NAMALWA (cell line): Measurements from ENCODE around the gene RHBDL1.

ENCODE experiments used
- DNase-seq: peaks from one replicate; pipeline ENCODE4 v3.0.0-alpha.2; 2015; ENCODE audit warnings: low spot score

RHBDL1 gene

DNA sequence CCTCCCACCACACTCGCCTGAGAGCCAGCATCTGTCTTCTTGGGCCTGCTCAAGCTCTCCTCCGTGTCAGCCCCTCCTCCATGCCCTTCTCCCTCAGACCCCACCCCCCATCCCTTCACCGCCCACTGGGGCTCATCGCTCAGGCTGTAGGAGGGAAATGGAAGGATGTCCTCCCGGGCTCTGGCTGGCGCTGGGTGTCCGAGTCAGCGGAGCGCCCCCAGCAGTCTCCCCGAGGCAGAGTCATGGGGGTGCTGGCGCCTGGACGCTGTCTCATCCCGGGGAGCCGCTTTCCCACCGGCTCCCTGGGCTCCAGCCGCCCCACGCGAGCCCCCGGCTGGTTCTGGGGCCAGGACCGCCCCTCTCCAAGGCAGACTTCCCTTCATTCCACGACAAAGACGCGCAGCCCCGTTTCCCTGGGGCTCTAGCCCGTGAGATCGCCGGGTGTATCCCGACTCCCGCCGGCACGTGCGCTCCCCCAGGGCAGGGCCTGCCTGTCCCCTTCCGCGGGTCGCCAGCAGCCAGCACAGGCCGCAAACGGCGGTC is 45.0 kb downstream of the RHBDL1 start:
- peak; percentile 86 for DNase-seq

GRCh38 chr16:720990-721764 is 45.7 kb downstream of the RHBDL1 start, which contains the start of gene ANTKMT:
Gene ANTKMT, plus strand, starts transcription at chr16:721146. Its CDS starts 129 bp downstream, at chr16:721275.
- peak; percentile 94 for DNase-seq

GRCh38 chr16:721765-722540 is 46.5 kb downstream of the RHBDL1 start:
- DNase-seq, result no peak

DNA sequence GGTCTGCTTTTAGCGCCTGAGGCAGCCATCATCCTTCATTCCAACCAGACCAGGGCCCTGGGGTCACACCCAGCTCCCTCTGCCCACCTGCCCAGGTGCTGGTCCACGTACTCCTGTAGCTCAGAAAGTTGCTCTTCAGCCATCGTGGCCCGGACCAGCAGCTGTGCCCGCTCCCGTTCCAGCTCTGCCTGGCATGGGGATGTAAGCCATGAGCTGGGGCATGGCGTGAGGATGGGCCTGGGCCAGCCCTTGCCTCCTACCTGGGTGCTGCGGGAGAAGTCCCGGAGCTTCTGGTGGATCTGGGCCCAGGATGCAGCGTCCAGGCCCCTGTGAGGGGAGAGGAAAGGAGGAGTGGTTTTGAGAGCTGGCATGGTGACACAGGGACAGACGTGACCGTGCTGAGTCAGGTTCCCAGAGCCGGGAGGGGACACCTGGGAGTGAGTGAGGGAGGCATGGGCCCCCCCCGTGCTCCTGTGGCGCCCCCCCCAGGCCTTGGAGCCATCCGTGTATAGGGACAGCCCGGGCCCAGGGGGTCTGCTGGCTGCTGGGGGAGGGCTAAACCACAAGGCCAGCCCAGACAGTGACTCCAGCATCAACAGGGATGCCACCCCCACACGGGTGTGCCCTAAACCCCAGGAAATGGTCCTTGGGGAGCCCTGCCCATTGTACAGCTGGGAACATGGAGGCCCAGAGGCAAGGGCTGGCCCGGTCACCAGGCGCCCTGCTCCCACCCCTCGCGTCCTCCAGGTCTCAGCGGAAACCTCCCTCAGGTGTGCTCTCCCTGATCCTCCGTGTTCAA is 47.6 kb downstream of the RHBDL1 start:
- no peak for DNase-seq

DNA sequence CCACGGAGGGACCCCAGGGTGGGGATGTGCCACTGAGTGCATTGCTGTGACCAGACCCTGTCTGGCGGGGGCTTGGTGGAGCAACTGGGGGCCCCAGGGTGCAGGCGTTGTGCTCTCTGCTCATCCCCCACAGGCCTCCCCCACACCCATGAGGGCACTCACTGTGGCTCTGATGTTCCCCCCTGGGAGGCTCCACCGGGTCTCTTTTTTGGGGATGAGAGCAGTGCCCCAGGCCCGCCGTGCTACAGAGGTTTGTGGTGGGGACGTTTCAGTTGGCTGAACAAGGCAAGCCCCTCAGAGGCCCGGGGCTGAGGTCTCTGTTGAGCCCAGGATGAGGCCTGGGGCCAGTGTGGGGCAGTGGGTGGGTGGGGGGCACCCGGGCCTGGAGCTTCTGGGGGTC is 48.2 kb downstream of the RHBDL1 start:
- no peak for DNase-seq

DNA sequence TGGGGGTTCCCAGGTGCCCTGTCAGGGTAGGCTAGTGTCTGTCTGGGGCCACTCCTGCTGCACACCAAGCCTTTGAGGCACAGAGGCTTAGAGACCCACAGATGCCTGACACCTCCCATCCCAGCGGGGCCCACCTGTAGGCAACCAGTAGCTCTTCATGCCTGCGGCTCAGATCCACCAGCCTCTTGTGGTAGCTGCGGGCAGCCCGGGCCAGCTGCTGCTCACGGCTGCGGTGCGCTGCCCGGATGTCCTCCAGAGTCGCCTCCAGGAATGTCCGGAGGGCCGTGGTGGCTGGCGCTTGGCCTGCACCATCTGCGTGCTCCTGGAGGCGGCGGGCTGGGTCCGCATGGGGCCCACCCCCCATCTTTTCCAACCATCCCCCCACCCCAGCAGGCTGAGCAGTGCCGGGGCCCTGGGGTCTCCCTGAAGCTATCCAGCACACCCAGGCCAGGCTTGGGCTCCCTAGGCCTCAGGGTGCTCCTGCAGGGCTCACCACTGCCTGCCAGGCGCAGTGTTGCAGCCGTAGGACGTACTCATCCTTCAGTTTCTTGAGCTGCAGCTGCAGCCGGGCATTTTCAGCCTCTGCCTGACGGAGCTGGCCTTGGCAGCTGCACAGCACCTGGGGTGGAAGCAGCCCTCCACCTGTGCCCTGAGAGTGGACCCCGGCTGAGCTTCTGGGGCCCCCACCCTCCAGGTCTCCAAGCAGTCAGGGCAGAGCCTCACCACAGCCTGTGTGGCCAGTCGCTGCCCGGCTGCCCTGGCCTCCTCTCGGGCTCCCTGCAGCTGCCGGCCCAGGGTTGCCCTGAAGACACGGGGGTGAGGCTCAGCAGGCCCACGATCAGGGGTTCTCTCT is 48.9 kb downstream of the RHBDL1 start:
- peak; percentile 71 for DNase-seq

DNA sequence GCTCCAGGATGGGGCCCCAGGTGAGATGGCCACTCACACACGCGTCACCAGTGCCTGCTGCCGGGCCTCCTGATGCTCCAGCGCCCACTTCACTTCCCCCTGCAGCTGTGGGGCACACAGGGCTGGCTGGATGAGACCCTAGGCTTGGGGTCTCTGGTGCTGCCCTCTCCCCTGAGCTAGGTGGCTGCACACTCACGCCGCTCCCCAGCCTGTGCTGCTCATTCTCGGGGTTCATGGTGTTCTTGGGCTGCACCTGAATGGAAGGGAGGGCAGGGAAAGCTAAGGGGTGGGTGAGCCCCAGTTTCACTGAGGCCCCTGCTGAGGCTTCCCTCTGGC is 49.5 kb downstream of the RHBDL1 start:
- DNase-seq, result no peak

DNA sequence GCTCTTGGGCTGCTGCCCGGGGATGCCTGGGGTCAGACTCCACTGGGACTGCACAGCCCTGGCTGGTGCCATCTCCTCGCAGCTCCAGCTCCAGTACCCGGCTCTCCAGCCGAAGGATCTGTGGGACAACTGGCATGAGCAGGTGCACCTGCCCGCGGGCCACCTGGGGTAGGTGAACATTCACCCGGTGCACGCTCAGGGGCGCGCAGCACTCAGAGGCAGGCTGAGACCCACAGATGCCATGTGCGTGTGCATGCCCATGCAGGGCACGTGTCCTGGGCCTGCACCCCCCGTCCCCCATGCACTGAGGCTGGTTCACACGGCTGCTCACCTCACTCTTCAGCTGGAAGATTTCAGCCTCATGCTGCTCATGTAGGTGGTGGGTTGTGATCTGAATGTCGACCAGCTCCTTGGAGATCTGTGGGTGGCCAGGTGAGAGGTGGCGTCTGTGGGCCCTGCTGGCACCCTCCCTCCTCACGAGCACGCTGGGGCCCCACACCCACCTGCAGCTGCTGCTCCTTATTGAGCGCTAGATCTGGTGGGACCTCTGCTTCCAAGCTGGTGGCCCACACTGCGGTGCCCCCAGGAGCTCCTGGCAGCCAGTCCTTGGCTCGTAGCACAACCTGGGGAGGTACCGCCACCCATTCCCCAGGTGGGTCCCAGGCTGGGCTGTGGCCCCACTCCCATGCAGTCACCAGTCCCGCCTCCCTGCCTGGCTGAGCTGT is 50.2 kb downstream of the RHBDL1 start:
- DNase-seq, result no peak

- no peak for DNase-seq
Measured at GRCh38 chr16:726188-726437, 50.6 kb downstream of the RHBDL1 start.

GRCh38 chr16:726438-727290 is 51.2 kb downstream of the RHBDL1 start, which contains the start of the genes CCDC78 and HAGHL:
Gene CCDC78, minus strand, starts transcription at chr16:726443. Its CDS starts 76 bp downstream, at chr16:726367.
Gene HAGHL, plus strand, starts transcription at chr16:727106. Its CDS starts 404 bp downstream, at chr16:727510.
- peak; percentile 65 for DNase-seq

DNA sequence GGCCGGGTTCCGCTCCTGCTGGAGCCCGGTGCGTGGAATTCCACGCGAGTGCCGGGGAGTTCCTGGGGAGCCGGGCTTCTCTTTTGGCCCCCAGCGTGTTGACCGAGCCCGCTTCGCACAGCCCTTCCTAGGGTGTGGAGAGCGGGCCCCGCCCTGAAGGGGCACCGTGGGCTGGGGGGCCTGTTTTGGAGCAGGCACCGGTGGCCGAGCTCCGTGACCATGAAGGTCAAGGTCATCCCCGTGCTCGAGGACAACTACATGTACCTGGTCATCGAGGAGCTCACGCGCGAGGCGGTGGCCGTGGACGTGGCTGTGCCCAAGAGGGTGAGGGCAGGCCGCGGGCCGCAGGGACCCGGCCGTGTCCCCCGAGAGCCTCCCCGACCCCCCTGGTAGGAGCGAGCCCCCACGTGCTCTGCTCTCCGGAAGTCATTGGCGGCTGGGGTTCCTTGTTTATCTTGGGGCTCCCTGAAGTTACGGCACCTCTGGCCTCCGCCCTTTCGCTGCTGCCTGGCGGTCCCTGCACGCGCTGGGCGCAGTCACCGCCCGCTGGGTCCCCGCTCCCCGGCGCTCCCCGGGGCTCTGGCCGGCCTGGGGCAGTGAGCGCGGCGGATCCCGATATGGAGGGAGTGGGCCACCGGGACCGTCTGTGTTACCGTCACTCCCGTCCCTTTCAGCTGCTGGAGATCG is 52.0 kb downstream of the RHBDL1 start:
- DNase-seq, result peak; percentile 61
